Endothelial cell of umbilical vein (primary cell): ENCODE data around the gene SPINT2. TPM values are rescaled to one million over a fixed set of nuclear protein-coding genes. Genes with fewer than 3 reads are reported as not detected.

Experiments used
- BruUV-seq: library from RNA; stranded (reverse); fragments of 400-500 nt; replicated peaks from 2 replicates; lab custom pipeline; 2021; lab: Mats Ljungman, UMichigan
- CTCF ChIA-PET: fragments of 300-600, 350-600 bp; sonication (Branson Sonifier 250); formaldehyde crosslinking; loops from one replicate; lab custom pipeline; 2021; ENCODE audit warnings: antibody characterized with exemption, inconsistent platforms; lab: Charles Lee
- POLR2A ChIA-PET: fragments of 300-600, 350-600 bp; sonication (Branson Sonifier 250); formaldehyde crosslinking; loops from one replicate; lab custom pipeline; 2021; ENCODE audit warnings: antibody characterized with exemption, inconsistent platforms; lab: Charles Lee
- DNase-seq: peaks from one replicate; pipeline ENCODE4 v3.0.0-alpha.2; 2011; ENCODE audit warnings: low read depth, low spot score
- FAIRE-seq: peaks from 2 replicates; lab custom pipeline; 2011; peaks lifted over from hg19 to GRCh38; lab: Jason Lieb, UNC
- H2AFZ ChIP-seq: 2 replicates; pipeline ENCODE4 v1.6.0; 2012; ENCODE audit warnings: low read depth, low read length, control low read depth, inconsistent platforms
- H3K27ac ChIP-seq: 2 replicates; pipeline ENCODE4 v1.5.1; 2011; ENCODE audit warnings: low read depth, mild to moderate bottlenecking, control low read depth, low read length, moderate library complexity; ENCODE audit not compliant: insufficient read depth
- H3K27me3 ChIP-seq, 2 experiments: 2 replicates each; pipeline versions ENCODE4 v1.6.0 to v1.6.1; 2011; ENCODE audit warnings: low read length in 2 of 2, mixed read lengths in 1 of 2; ENCODE audit not compliant: control insufficient read depth in 2 of 2, insufficient read depth in 2 of 2
- H3K36me3 ChIP-seq, 2 experiments: 2 replicates in 1 of 2; 3 replicates in 1 of 2; pipeline ENCODE4 v1.5.1; 2011; ENCODE audit warnings: low read length in 2 of 2, mild to moderate bottlenecking in 1 of 2, moderate library complexity in 1 of 2; ENCODE audit not compliant: control insufficient read depth in 2 of 2, insufficient read depth in 2 of 2; ENCODE audit errors: extremely low read depth in 1 of 2
- H3K4me1 ChIP-seq: 3 replicates; pipeline ENCODE4 v1.5.1; 2011; ENCODE audit warnings: mild to moderate bottlenecking, low read length; ENCODE audit not compliant: control insufficient read depth, insufficient read depth; ENCODE audit errors: extremely low read depth
- H3K4me2 ChIP-seq: 2 replicates; pipeline ENCODE4 v1.6.1; 2011; ENCODE audit warnings: low read length, control low read depth, mixed read lengths; ENCODE audit not compliant: insufficient read depth
- H3K4me3 ChIP-seq, 3 experiments: fragments of 200-600 bp in 1 of 3; sonication (generic), shearing (Covaris generic) in 1 of 3; replicated peaks in 1 of 3; 2 replicates each; pipeline ENCODE4 v1.5.1; 2011 to 2016; ENCODE audit warnings: control low read depth in 3 of 3, low read length in 3 of 3, mild to moderate bottlenecking in 2 of 3, inconsistent platforms in 1 of 3, low read depth in 1 of 3, moderate library complexity in 1 of 3; ENCODE audit not compliant: insufficient read depth in 1 of 3
- H3K79me2 ChIP-seq: 2 replicates; pipeline ENCODE4 v1.6.0; 2012; ENCODE audit warnings: low read length, inconsistent platforms; ENCODE audit not compliant: control insufficient read depth, insufficient read depth
- H3K9ac ChIP-seq: replicated peaks from 2 replicates; pipeline ENCODE3; 2011; ENCODE audit warnings: low read length, control low read depth; ENCODE audit not compliant: insufficient read depth; ENCODE audit errors: extremely low read depth
- H3K9me1 ChIP-seq: replicated peaks from 3 replicates; pipeline ENCODE4 v1.6.0; 2011; ENCODE audit warnings: mild to moderate bottlenecking, low read length; ENCODE audit not compliant: control insufficient read depth, insufficient read depth; ENCODE audit errors: extremely low read depth
- H3K9me3 ChIP-seq: replicated peaks from 2 replicates; pipeline ENCODE4 v1.5.1; 2012; ENCODE audit warnings: low read length, inconsistent platforms; ENCODE audit not compliant: control insufficient read depth, insufficient read depth
- H4K20me1 ChIP-seq: replicated peaks from 2 replicates; pipeline ENCODE3; 2011; ENCODE audit warnings: mild to moderate bottlenecking, low read length; ENCODE audit not compliant: control insufficient read depth, insufficient read depth; ENCODE audit errors: extremely low read depth
- EZH2 ChIP-seq: IDR thresholded peaks from 2 replicates; pipeline ENCODE4 v1.6.1; 2012; ENCODE audit warnings: borderline replicate concordance, low read depth, mild to moderate bottlenecking, moderate library complexity, low read length, inconsistent platforms; ENCODE audit not compliant: severe bottlenecking
- FOS ChIP-seq: IDR thresholded peaks from 2 replicates; pipeline ENCODE4 v1.6.1; 2011; ENCODE audit warnings: mild to moderate bottlenecking, low read length, moderate library complexity, borderline replicate concordance; ENCODE audit not compliant: insufficient read depth
- GATA2 ChIP-seq: IDR thresholded peaks from 2 replicates; pipeline ENCODE4 v1.7.0; 2011; ENCODE audit warnings: low read depth, mild to moderate bottlenecking, moderate library complexity, mixed read lengths, low read length; ENCODE audit not compliant: insufficient read length, insufficient read depth
- JUN ChIP-seq: IDR thresholded peaks from 2 replicates; pipeline ENCODE4 v1.6.1; 2011; ENCODE audit warnings: borderline replicate concordance, low read depth; ENCODE audit not compliant: insufficient read length, insufficient read depth
- MYC ChIP-seq: IDR thresholded peaks from one replicate; pipeline ENCODE4 v1.6.1; 2011; ENCODE audit warnings: mild to moderate bottlenecking, low read depth, low read length
- POLR2A ChIP-seq: IDR thresholded peaks from 2 replicates; pipeline ENCODE4 v1.6.1; 2012; ENCODE audit warnings: low read depth, mild to moderate bottlenecking, control low read depth, low read length
- POLR2AphosphoS5 ChIP-seq: IDR thresholded peaks from 2 replicates; pipeline ENCODE4 v1.6.1; 2012; ENCODE audit warnings: low read depth, mild to moderate bottlenecking, control low read depth, low read length, moderate library complexity; ENCODE audit not compliant: insufficient read depth
- dilution Hi-C: fragments of 300-500 bp; cut with MboI; formaldehyde crosslinking; loops from one replicate; pipeline ENCODE4 v1.15.0; 2019; ENCODE audit warnings: low sequenced_read_pairs; ENCODE audit not compliant: extremely low pct_ligation_motif_present
- intact Hi-C: fragments of 100-400 bp; cut with micrococcal nuclease; formaldehyde crosslinking; loops from one replicate; pipeline ENCODE4 v1.10.0; 2022
- polyA plus RNA-seq, 4 experiments: library from polyadenylated mRNA; depleted of rRNA in 3 of 4; stranded (reverse) in 3 of 4; unstranded in 1 of 4; fragments of >200 nt; gene quantifications; 2 replicates each; pipeline versions ENCODE4 v1.2.1 to v1.2.3, GENCODE V29; 2011 to 2012; ENCODE audit warnings: missing spikeins in 1 of 4
- total RNA-seq: library from RNA; stranded (reverse); gene quantifications from 2 replicates; pipeline ENCODE4 v1.2.3, GENCODE V29; 2021
- TF ChIP-seq, protein P1 (sequence below), 2 donors: IDR thresholded peaks; 1 replicate in 1 of 2; 2 replicates in 1 of 2; pipeline ENCODE4 v1.5.1; 2011; ENCODE audit warnings: low read length in 2 of 2, mild to moderate bottlenecking in 2 of 2, moderate library complexity in 2 of 2, control low read depth in 1 of 2, inconsistent platforms in 1 of 2, low read depth in 1 of 2; ENCODE audit not compliant: insufficient read depth in 1 of 2; ENCODE audit errors: extremely low read depth in 1 of 2
- TF ChIP-seq, protein P2 (sequence below): IDR thresholded peaks from 2 replicates; pipeline ENCODE4 v1.6.1; 2011; ENCODE audit not compliant: insufficient read depth, insufficient read length

SPINT2 gene
- total and polyA plus RNA-seq, 2 donors (not counting 3 experiments of a cell fraction or from before 2014, with no cell fraction given): 28.9 to 46.6 TPM

DNA sequence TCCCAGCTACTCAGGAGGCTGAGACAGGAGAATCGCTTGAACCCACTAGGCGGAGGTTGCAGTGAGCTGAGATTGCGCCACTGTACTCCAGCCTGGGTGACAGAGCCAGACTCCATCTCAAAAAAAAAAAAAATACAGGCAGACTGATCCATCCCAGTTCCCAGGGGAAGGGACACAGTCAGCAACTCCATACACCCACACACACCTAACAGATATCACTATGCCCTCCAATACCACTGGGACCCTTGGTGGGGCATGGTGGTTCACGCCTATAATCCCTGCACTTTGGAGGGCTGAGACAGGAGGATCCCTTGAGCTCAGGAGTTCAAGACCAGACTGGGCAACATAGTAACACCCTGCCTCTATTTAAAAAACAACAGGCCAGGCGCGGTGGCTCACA is 43.0 kb upstream of the SPINT2 start:
- no peak overlapping the region for H2AFZ ChIP-seq
- dilution Hi-C loops: no loop called here
- intact Hi-C loops: loop anchor here (10.0 kb wide), 1 partner anchor 217 kb away; no protein-coding TSS in a partner anchor
- H4K20me1 ChIP-seq: no peaks in the 10 kb centered on the region
- no TSS peak for BruUV-seq
- DNase-seq (no peak), FAIRE-seq (no peak)
- no peak overlapping the region for H3K9ac ChIP-seq
- TF ChIP-seq, protein P1, sequence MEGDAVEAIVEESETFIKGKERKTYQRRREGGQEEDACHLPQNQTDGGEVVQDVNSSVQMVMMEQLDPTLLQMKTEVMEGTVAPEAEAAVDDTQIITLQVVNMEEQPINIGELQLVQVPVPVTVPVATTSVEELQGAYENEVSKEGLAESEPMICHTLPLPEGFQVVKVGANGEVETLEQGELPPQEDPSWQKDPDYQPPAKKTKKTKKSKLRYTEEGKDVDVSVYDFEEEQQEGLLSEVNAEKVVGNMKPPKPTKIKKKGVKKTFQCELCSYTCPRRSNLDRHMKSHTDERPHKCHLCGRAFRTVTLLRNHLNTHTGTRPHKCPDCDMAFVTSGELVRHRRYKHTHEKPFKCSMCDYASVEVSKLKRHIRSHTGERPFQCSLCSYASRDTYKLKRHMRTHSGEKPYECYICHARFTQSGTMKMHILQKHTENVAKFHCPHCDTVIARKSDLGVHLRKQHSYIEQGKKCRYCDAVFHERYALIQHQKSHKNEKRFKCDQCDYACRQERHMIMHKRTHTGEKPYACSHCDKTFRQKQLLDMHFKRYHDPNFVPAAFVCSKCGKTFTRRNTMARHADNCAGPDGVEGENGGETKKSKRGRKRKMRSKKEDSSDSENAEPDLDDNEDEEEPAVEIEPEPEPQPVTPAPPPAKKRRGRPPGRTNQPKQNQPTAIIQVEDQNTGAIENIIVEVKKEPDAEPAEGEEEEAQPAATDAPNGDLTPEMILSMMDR (IDR thresholded peaks at IDR 0.05; ENCODE audit: extremely low read depth in 1 of 2, insufficient read depth in 1 of 2, low read depth in 1 of 2, low read length in 2 of 2): no peak
- TF ChIP-seq EZH2 (no peak), FOS (no peak), POLR2A (no peak), JUN (no peak), GATA2 (no peak), POLR2AphosphoS5 (no peak), MYC (no peak)
- TF ChIP-seq, protein P2, sequence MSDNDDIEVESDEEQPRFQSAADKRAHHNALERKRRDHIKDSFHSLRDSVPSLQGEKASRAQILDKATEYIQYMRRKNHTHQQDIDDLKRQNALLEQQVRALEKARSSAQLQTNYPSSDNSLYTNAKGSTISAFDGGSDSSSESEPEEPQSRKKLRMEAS: no peak
- ChIA-PET CTCF (interaction anchor here (1.2 to 3.3 kb wide), 2 partner anchors 79 to 319 kb away, joined by 3 to 11 read pairs; no protein-coding TSS in a partner anchor), POLR2A (no interaction called here)
- H3K4me1 ChIP-seq: peaks cover 4% of the 10 kb centered on the region
- no peak overlapping the region for H3K4me3 ChIP-seq
- H3K4me2 ChIP-seq: no peak overlapping the region
- H3K36me3 ChIP-seq: no peaks in the 10 kb centered on the region
- no peaks in the 10 kb centered on the region for H3K9me3 ChIP-seq
- no peaks in the 10 kb centered on the region for H3K27me3 ChIP-seq
- H3K9me1 ChIP-seq: no peaks in the 10 kb centered on the region
- no peaks in the 10 kb centered on the region for H3K79me2 ChIP-seq
- H3K27ac ChIP-seq: no peak overlapping the region
